Loucy (cell line): ENCODE data around the gene ARID1B.

Experiments used
- EZH2phosphoT487 ChIP-seq: fragments of 200-600 bp; IDR thresholded peaks from 2 replicates; pipeline ENCODE4 v1.6.1; 2018; ENCODE audit warnings: antibody characterized with exemption, mild to moderate bottlenecking, moderate library complexity, borderline replicate concordance
- TF ChIP-seq, protein P1 (sequence below): fragments of 200-600 bp; sonication (generic); conservative IDR thresholded peaks from 2 replicates; pipeline ENCODE4 v1.5.1; 2014; ENCODE audit warnings: mild to moderate bottlenecking, antibody characterized with exemption, low read length

DNA sequence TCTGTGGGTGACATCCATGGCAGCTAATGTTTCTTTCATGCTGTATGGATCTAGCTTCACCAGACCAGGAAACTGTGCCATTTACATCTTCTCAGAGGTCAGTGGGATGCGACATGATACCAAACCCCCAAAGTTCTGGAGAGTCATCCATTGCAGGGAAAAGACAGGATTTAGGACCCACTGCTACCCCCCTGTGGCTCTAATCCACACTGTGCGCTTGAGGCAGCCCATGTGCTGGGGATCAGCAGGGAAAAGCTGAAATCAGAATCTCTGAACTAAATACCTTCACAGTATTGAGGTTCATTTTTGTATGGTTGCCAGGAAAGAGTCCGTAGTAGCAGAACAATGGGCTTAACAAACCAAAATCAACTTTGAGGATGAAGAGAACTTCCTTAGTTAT, 381.7 kb downstream of the ARID1B start:
- TF ChIP-seq, protein P1, sequence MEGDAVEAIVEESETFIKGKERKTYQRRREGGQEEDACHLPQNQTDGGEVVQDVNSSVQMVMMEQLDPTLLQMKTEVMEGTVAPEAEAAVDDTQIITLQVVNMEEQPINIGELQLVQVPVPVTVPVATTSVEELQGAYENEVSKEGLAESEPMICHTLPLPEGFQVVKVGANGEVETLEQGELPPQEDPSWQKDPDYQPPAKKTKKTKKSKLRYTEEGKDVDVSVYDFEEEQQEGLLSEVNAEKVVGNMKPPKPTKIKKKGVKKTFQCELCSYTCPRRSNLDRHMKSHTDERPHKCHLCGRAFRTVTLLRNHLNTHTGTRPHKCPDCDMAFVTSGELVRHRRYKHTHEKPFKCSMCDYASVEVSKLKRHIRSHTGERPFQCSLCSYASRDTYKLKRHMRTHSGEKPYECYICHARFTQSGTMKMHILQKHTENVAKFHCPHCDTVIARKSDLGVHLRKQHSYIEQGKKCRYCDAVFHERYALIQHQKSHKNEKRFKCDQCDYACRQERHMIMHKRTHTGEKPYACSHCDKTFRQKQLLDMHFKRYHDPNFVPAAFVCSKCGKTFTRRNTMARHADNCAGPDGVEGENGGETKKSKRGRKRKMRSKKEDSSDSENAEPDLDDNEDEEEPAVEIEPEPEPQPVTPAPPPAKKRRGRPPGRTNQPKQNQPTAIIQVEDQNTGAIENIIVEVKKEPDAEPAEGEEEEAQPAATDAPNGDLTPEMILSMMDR: no peak
- TF ChIP-seq EZH2phosphoT487: no peak
